Fibroblast of lung (primary cell): ENCODE measurements around the gene SAPCD2. TPM values are rescaled to one million over a fixed set of nuclear protein-coding genes. Genes with fewer than 3 reads are reported as not detected.

Experiments used
- DNase-seq, 2 donors: peaks; one replicate each; pipeline versions ENCODE4 v3.0.0 to v3.0.0-alpha.2; 2010; ENCODE audit warnings: low read depth in 2 of 2
- H2AFZ ChIP-seq: 2 replicates; pipeline ENCODE4 v1.5.1; 2012; ENCODE audit warnings: low read length, control low read depth, inconsistent platforms
- H3K27ac ChIP-seq: 2 replicates; pipeline ENCODE4 v1.5.1; 2011; ENCODE audit warnings: low read length, control low read depth; ENCODE audit not compliant: insufficient read depth
- H3K27me3 ChIP-seq: 2 replicates; pipeline ENCODE4 v1.5.1; 2011; ENCODE audit warnings: mild to moderate bottlenecking, low read length; ENCODE audit not compliant: control insufficient read depth, insufficient read depth
- H3K36me3 ChIP-seq: 2 replicates; pipeline ENCODE4 v1.5.1; 2011; ENCODE audit warnings: low read length; ENCODE audit not compliant: control insufficient read depth, insufficient read depth
- H3K4me1 ChIP-seq: 2 replicates; pipeline ENCODE4 v1.5.1; 2011; ENCODE audit warnings: low read length; ENCODE audit not compliant: control insufficient read depth, insufficient read depth; ENCODE audit errors: extremely low read depth
- H3K4me2 ChIP-seq: 2 replicates; pipeline ENCODE4 v1.5.1; 2011; ENCODE audit warnings: low read length, control low read depth; ENCODE audit not compliant: insufficient read depth; ENCODE audit errors: extremely low read depth
- H3K4me3 ChIP-seq, 4 experiments: fragments of 200-600 bp in 1 of 4; sonication (generic) in 1 of 4; replicated peaks in 1 of 4; 2 replicates each; pipeline ENCODE4 v1.5.1; 2011 to 2016; ENCODE audit warnings: low read length in 4 of 4, low read depth in 3 of 4, mild to moderate bottlenecking in 3 of 4, control low read depth in 2 of 4, inconsistent platforms in 1 of 4, mixed read lengths in 1 of 4; ENCODE audit not compliant: insufficient read depth in 1 of 4; ENCODE audit errors: control extremely low read depth in 1 of 4
- H3K79me2 ChIP-seq: 2 replicates; pipeline ENCODE4 v1.5.1; 2012; ENCODE audit warnings: mild to moderate bottlenecking, low read length, inconsistent platforms; ENCODE audit not compliant: control insufficient read depth, insufficient read depth
- H3K9ac ChIP-seq: 2 replicates; pipeline ENCODE4 v1.5.1; 2011; ENCODE audit warnings: mild to moderate bottlenecking, low read length, control low read depth; ENCODE audit not compliant: insufficient read depth
- H3K9me3 ChIP-seq: 2 replicates; pipeline ENCODE4 v1.5.1; 2012; ENCODE audit warnings: low read depth, low read length; ENCODE audit not compliant: control insufficient read depth, insufficient read depth
- H4K20me1 ChIP-seq: 2 replicates; pipeline ENCODE4 v1.5.1; 2011; ENCODE audit warnings: low read length; ENCODE audit not compliant: control insufficient read depth, insufficient read depth; ENCODE audit errors: extremely low read depth
- CTCF ChIP-seq, 2 donors: IDR thresholded peaks in 1 of 2; conservative IDR thresholded peaks in 1 of 2; 1 replicate in 1 of 2; 2 replicates in 1 of 2; pipeline ENCODE4 v1.5.1; 2011 to 2012; ENCODE audit warnings: low read length in 2 of 2, control low read depth in 1 of 2, inconsistent platforms in 1 of 2, low read depth in 1 of 2, mild to moderate bottlenecking in 1 of 2
- EZH2 ChIP-seq: IDR thresholded peaks from 2 replicates; pipeline ENCODE4 v1.5.1; 2012; ENCODE audit warnings: low read length, control low read depth, mild to moderate bottlenecking; ENCODE audit errors: missing control alignments
- polyA plus RNA-seq, 2 donors: library from polyadenylated mRNA; depleted of rRNA in 1 of 2; stranded (reverse) in 1 of 2; unstranded in 1 of 2; fragments of >200 nt; gene quantifications; 2 replicates each; pipeline ENCODE4 v1.2.1, GENCODE V29; 2011 to 2012; ENCODE audit warnings: missing spikeins in 1 of 2
- total RNA-seq: library from RNA; depleted of rRNA; stranded (reverse); fragments of >200 nt; gene quantifications from 2 replicates; pipeline ENCODE4 v1.2.1, GENCODE V29; 2014

The SAPCD2 gene
- total and polyA plus RNA-seq, 2 donors (not counting 1 experiment from before 2014, with no cell fraction given) = 0.85 to 2.8 TPM

- no peak for DNase-seq
- no peak overlapping the region for H2AFZ ChIP-seq
- no peak for TF ChIP-seq EZH2
- no peak for TF ChIP-seq CTCF (conservative IDR thresholded peaks at IDR 0.05 in 1 of 2, IDR thresholded peaks at IDR 0.05 in 1 of 2; ENCODE audit: low read depth in 1 of 2, low read length in 2 of 2)
- H3K27me3 ChIP-seq = no peaks in the 10 kb centered on the region
- no peak overlapping the region for H3K9ac ChIP-seq
- peaks cover 4% of the 10 kb centered on the region for H3K4me1 ChIP-seq
- H3K4me2 ChIP-seq = no peak overlapping the region
- H3K27ac ChIP-seq = no peak overlapping the region
- H3K4me3 ChIP-seq = no peak overlapping the region
- H3K36me3 ChIP-seq = no peaks in the 10 kb centered on the region
- H3K9me3 ChIP-seq = no peaks in the 10 kb centered on the region
- H4K20me1 ChIP-seq = no peaks in the 10 kb centered on the region
- no peaks in the 10 kb centered on the region for H3K79me2 ChIP-seq
These were observed 37.5 kb downstream of the SAPCD2 start for GRCh38 chr9:137032858-137033257.

- Histone ChIP-seq H3K4me1 (peaks cover 4% of the 10 kb centered on the region), H3K4me2 (no peak within 1 kb of the TSS), H3K27me3 (no peaks in the 10 kb centered on the region), H3K79me2 (no peaks in the 10 kb centered on the region), H4K20me1 (no peaks in the 10 kb centered on the region), H3K27ac (no peak within 1 kb of the TSS), H3K4me3 (no peak within 1 kb of the TSS), H3K36me3 (no peaks in the 10 kb centered on the region), H2AFZ (no peak within 1 kb of the TSS), H3K9ac (no peak within 1 kb of the TSS), H3K9me3 (no peaks in the 10 kb centered on the region)
- TF ChIP-seq EZH2 (no peak), CTCF (conservative IDR thresholded peaks at IDR 0.05 in 1 of 2, IDR thresholded peaks at IDR 0.05 in 1 of 2; ENCODE audit: low read depth in 1 of 2, low read length in 2 of 2) (no peak)
- DNase-seq = no peak
These were observed 38.3 kb downstream of the SAPCD2 start, which contains the start of gene FUT7 for GRCh38 chr9:137031904-137032640. Gene FUT7, minus strand, starts transcription at chr9:137032088. Its CDS starts 97 bp downstream, at chr9:137031991.

- Histone ChIP-seq H2AFZ (no peak overlapping the region), H3K4me3 (no peak overlapping the region), H3K9ac (no peak overlapping the region), H3K9me3 (no peaks in the 10 kb centered on the region), H3K27me3 (no peaks in the 10 kb centered on the region), H3K79me2 (no peaks in the 10 kb centered on the region), H3K27ac (no peak overlapping the region), H3K36me3 (no peaks in the 10 kb centered on the region), H3K4me2 (no peak overlapping the region), H3K4me1 (peaks cover 4% of the 10 kb centered on the region), H4K20me1 (no peaks in the 10 kb centered on the region)
- TF ChIP-seq EZH2 = no peak
- TF ChIP-seq CTCF (conservative IDR thresholded peaks at IDR 0.05 in 1 of 2, IDR thresholded peaks at IDR 0.05 in 1 of 2; ENCODE audit: low read depth in 1 of 2, low read length in 2 of 2) = no peak
- no peak for DNase-seq
These were observed 39.5 kb downstream of the SAPCD2 start for GRCh38 chr9:137030538-137031527.
